ENCODE results near the gene RPRML.

Gene RPRML

GRCh38 chr17:46952115-46952514 lies 26.9 kb downstream of the RPRML start:
- Histone ChIP-seq H3K4me1 (ENCODE audit: control insufficient read depth, insufficient read depth, low read length) (no peaks in the 10 kb centered on the region), H3K4me2 (ENCODE audit: low read length) (no peak overlapping the region), H3K9ac (ENCODE audit: low read depth, low read length) (no peak overlapping the region), H3K9me3 (replicated peaks; ENCODE audit: low read length) (no peaks in the 10 kb centered on the region), H3K36me3 (ENCODE audit: insufficient read depth, low read length) (no peaks in the 10 kb centered on the region), H3K27me3 (ENCODE audit: control insufficient read depth, insufficient read depth, low read length) (peaks cover 58% of the 10 kb centered on the region), H3K4me3 (ENCODE audit: low read length) (no peak overlapping the region)

- H3K4me2 ChIP-seq (ENCODE audit: low read length), result no peak overlapping the region
- no peaks in the 10 kb centered on the region for H3K9me3 ChIP-seq (replicated peaks; ENCODE audit: low read length)
- no peak overlapping the region for H3K4me3 ChIP-seq (ENCODE audit: low read length)
- no peaks in the 10 kb centered on the region for H3K4me1 ChIP-seq (ENCODE audit: control insufficient read depth, insufficient read depth, low read length)
- H3K27me3 ChIP-seq (ENCODE audit: control insufficient read depth, insufficient read depth, low read length), result peaks cover 61% of the 10 kb centered on the region
- no peaks in the 10 kb centered on the region for H3K36me3 ChIP-seq (ENCODE audit: insufficient read depth, low read length)
- H3K9ac ChIP-seq (ENCODE audit: low read depth, low read length), result no peak overlapping the region
Measured at GRCh38 chr17:46951706-46952105, 27.3 kb downstream of the RPRML start.

DNA sequence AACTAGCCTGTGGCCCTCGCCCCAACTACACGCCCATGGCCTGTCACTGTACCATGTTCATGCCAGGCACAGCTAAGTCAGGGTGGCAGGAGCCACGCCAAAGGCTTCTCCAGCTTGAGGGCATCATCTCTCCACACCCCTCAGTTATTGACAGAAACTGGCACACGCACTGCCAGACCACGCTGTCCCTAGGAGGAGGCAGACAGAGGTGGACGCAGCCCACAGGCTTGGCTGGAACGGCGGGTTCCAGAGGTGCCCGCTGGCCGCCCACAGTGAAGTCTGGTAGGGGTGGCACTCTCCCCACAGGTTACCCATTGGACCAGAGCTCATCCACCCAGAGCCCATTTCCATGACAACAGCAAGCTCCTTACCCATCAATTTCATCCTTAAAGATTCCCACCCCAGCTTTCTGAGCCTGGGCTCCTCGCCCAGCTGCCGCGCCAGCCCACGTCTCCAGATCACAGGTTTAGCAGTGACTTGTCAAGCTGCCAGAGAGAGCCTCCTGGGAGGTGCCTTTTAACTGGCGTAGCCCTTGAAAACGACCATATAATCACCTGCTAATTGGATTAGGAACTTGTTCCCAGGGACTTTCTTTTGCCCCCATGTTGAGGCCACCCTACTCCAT lies 27.9 kb downstream of the RPRML start:
- Histone ChIP-seq H3K27me3 (ENCODE audit: control insufficient read depth, insufficient read depth, low read length) (peaks cover 61% of the 10 kb centered on the region), H3K36me3 (ENCODE audit: insufficient read depth, low read length) (no peaks in the 10 kb centered on the region), H3K9ac (ENCODE audit: low read depth, low read length) (no peak overlapping the region), H3K4me1 (ENCODE audit: control insufficient read depth, insufficient read depth, low read length) (no peaks in the 10 kb centered on the region), H3K4me3 (ENCODE audit: low read length) (no peak overlapping the region), H3K4me2 (ENCODE audit: low read length) (no peak overlapping the region), H3K9me3 (replicated peaks; ENCODE audit: low read length) (no peaks in the 10 kb centered on the region)

- H3K36me3 ChIP-seq (ENCODE audit: insufficient read depth, low read length), result no peaks in the 10 kb centered on the region
- H3K4me2 ChIP-seq (ENCODE audit: low read length), result no peak overlapping the region
- H3K9ac ChIP-seq (ENCODE audit: low read depth, low read length), result no peak overlapping the region
- peaks cover 61% of the 10 kb centered on the region for H3K27me3 ChIP-seq (ENCODE audit: control insufficient read depth, insufficient read depth, low read length)
- no peaks in the 10 kb centered on the region for H3K9me3 ChIP-seq (replicated peaks; ENCODE audit: low read length)
- no peaks in the 10 kb centered on the region for H3K4me1 ChIP-seq (ENCODE audit: control insufficient read depth, insufficient read depth, low read length)
- no peak overlapping the region for H3K4me3 ChIP-seq (ENCODE audit: low read length)
Measured at GRCh38 chr17:46950342-46950996, 28.6 kb downstream of the RPRML start.

GRCh38 chr17:46949291-46950174 lies 29.5 kb downstream of the RPRML start:
- Histone ChIP-seq H3K27me3 (ENCODE audit: control insufficient read depth, insufficient read depth, low read length) (peaks cover 67% of the 10 kb centered on the region), H3K36me3 (ENCODE audit: insufficient read depth, low read length) (no peaks in the 10 kb centered on the region), H3K4me3 (ENCODE audit: low read length) (no peak overlapping the region), H3K4me2 (ENCODE audit: low read length) (no peak overlapping the region), H3K9ac (ENCODE audit: low read depth, low read length) (no peak overlapping the region), H3K4me1 (ENCODE audit: control insufficient read depth, insufficient read depth, low read length) (no peaks in the 10 kb centered on the region), H3K9me3 (replicated peaks; ENCODE audit: low read length) (no peaks in the 10 kb centered on the region)

- Histone ChIP-seq H3K9me3 (replicated peaks; ENCODE audit: low read length) (no peaks in the 10 kb centered on the region), H3K4me1 (ENCODE audit: control insufficient read depth, insufficient read depth, low read length) (peaks cover 5% of the 10 kb centered on the region), H3K4me3 (ENCODE audit: low read length) (no peak overlapping the region)
Measured at GRCh38 chr17:46948544-46948943, 30.5 kb downstream of the RPRML start.

GRCh38 chr17:46947216-46947615 lies 31.8 kb downstream of the RPRML start:
- H3K4me3 ChIP-seq (ENCODE audit: low read length), result no peak overlapping the region
- H3K4me2 ChIP-seq (ENCODE audit: low read length), result no peak overlapping the region
- H3K27me3 ChIP-seq (ENCODE audit: control insufficient read depth, insufficient read depth, low read length), result peaks cover 69% of the 10 kb centered on the region
- H3K9ac ChIP-seq (ENCODE audit: low read depth, low read length), result no peak overlapping the region
- H3K4me1 ChIP-seq (ENCODE audit: control insufficient read depth, insufficient read depth, low read length), result peaks cover 12% of the 10 kb centered on the region
- no peaks in the 10 kb centered on the region for H3K9me3 ChIP-seq (replicated peaks; ENCODE audit: low read length)
- no peaks in the 10 kb centered on the region for H3K36me3 ChIP-seq (ENCODE audit: insufficient read depth, low read length)

More at GRCh38 chr17:46948544-46948943, 30.5 kb downstream of the RPRML start:
- Histone ChIP-seq H3K36me3 (ENCODE audit: insufficient read depth, low read length) (no peaks in the 10 kb centered on the region), H3K27me3 (ENCODE audit: control insufficient read depth, insufficient read depth, low read length) (peaks cover 75% of the 10 kb centered on the region), H3K4me2 (ENCODE audit: low read length) (no peak overlapping the region), H3K9ac (ENCODE audit: low read depth, low read length) (no peak overlapping the region)

- no peak overlapping the region for H3K9ac ChIP-seq (ENCODE audit: low read depth, low read length)
Measured at GRCh38 chr17:46944931-46945330, 34.1 kb downstream of the RPRML start.

DNA sequence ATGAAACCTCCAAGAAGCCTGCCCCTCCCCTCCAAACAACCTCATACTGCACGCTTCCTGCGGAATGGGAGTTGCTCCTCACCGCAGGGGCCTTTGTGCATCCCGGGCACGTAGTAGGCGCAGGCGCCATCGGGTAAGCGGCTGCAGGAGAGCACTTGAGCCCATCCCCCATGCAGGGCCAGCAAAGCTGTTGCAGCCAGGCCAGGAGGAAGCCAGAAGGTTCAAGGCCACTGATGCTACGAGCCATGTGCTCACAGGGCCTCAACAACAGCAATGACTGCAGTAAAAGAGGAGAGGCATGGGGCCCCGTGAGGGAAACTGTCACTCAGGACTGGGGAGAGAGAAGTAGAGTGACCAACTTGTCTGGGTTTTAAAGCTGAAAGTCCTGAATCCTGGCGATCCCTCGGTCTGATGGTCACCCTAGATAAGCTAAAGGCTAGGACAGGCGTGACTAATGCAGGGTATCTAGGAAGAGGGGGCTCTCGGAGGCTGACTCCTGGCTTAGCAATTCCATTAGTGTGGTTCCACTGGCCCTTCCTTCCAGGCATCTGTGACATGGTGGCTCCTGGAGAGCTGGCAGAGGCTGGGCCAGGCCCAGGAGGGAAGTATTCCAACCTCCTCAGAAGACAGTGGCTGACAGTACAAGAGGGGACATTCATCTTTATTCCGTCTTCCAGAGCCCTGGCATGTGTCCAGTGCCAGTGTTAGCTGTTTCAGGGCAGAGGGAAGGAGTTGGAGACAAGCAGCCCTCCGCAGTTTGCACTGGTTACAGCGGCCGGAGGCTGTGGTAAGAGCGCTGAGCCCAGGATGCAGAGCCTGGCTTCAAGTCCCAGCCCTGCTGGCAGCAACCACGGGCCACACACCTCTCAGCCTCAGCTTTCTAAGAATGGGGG lies 35.3 kb downstream of the RPRML start:
- H3K4me1 ChIP-seq (ENCODE audit: control insufficient read depth, insufficient read depth, low read length), result peaks cover 12% of the 10 kb centered on the region
- H3K4me3 ChIP-seq (ENCODE audit: low read length), result no peak overlapping the region
- H3K4me2 ChIP-seq (ENCODE audit: low read length), result no peak overlapping the region
- no peak overlapping the region for H3K9ac ChIP-seq (ENCODE audit: low read depth, low read length)
- H3K27me3 ChIP-seq (ENCODE audit: control insufficient read depth, insufficient read depth, low read length), result peaks cover 36% of the 10 kb centered on the region
- H3K9me3 ChIP-seq (replicated peaks; ENCODE audit: low read length), result no peaks in the 10 kb centered on the region
- H3K36me3 ChIP-seq (ENCODE audit: insufficient read depth, low read length), result peaks cover 23% of the 10 kb centered on the region

More at GRCh38 chr17:46944931-46945330, 34.1 kb downstream of the RPRML start:
- H3K27me3 ChIP-seq (ENCODE audit: control insufficient read depth, insufficient read depth, low read length), result peaks cover 47% of the 10 kb centered on the region
- peaks cover 12% of the 10 kb centered on the region for H3K36me3 ChIP-seq (ENCODE audit: insufficient read depth, low read length)
- H3K4me2 ChIP-seq (ENCODE audit: low read length), result no peak overlapping the region
- H3K4me1 ChIP-seq (ENCODE audit: control insufficient read depth, insufficient read depth, low read length), result peaks cover 12% of the 10 kb centered on the region
- no peaks in the 10 kb centered on the region for H3K9me3 ChIP-seq (replicated peaks; ENCODE audit: low read length)
- no peak overlapping the region for H3K4me3 ChIP-seq (ENCODE audit: low read length)

DNA sequence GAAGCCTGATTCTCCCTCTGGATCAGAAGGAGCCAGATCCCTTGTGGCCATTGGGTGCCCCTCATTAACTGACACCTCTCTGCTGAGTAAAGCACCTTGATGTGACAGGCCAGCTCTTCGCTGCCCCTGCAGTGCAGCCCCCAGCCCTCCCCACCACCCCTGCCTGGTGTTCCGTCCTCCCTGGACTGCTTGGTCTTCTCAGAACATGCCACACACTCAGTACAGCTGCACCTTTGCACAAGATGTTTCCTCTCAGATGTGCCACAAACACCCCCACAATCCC lies 35.9 kb downstream of the RPRML start:
- no peak overlapping the region for H3K4me3 ChIP-seq (ENCODE audit: low read length)
- no peaks in the 10 kb centered on the region for H3K9me3 ChIP-seq (replicated peaks; ENCODE audit: low read length)
- H3K4me2 ChIP-seq (ENCODE audit: low read length), result no peak overlapping the region
- H3K9ac ChIP-seq (ENCODE audit: low read depth, low read length), result no peak overlapping the region
- peaks cover 12% of the 10 kb centered on the region for H3K4me1 ChIP-seq (ENCODE audit: control insufficient read depth, insufficient read depth, low read length)
- peaks cover 30% of the 10 kb centered on the region for H3K27me3 ChIP-seq (ENCODE audit: control insufficient read depth, insufficient read depth, low read length)
- peaks cover 28% of the 10 kb centered on the region for H3K36me3 ChIP-seq (ENCODE audit: insufficient read depth, low read length)
